T-helper 2 cell treated with Interferon-gamma antibody and Interleukin-4, amounts not matched to agents 5 μg/mL and 100 μg/mL, for 36 hours (primary cell): ENCODE measurements around the gene DOCK9.

Experiments
- DNase-seq: peaks from one replicate; pipeline ENCODE4 v3.0.0; 2021; ENCODE audit warnings: low spot score
- H3K27ac Mint-ChIP-seq: one replicate; pipeline ENCODE4 v1.8.0; 2021; ENCODE audit warnings: mild to moderate bottlenecking, mixed read lengths
- H3K27me3 Mint-ChIP-seq: one replicate; pipeline ENCODE4 v1.8.0; 2021; ENCODE audit warnings: low read depth, mixed read lengths
- H3K36me3 Mint-ChIP-seq: one replicate; pipeline ENCODE4 v1.8.0; 2021; ENCODE audit warnings: low read depth, mixed read lengths
- H3K4me1 Mint-ChIP-seq: one replicate; pipeline ENCODE4 v1.8.0; 2021; ENCODE audit warnings: low read depth, mixed read lengths
- H3K4me3 Mint-ChIP-seq: one replicate; pipeline ENCODE4 v1.8.0; 2022; ENCODE audit warnings: mild to moderate bottlenecking, moderate library complexity, mixed read lengths
- H3K9me3 Mint-ChIP-seq: one replicate; pipeline ENCODE4 v1.8.0; 2021; ENCODE audit warnings: mixed read lengths

The DOCK9 gene

DNA sequence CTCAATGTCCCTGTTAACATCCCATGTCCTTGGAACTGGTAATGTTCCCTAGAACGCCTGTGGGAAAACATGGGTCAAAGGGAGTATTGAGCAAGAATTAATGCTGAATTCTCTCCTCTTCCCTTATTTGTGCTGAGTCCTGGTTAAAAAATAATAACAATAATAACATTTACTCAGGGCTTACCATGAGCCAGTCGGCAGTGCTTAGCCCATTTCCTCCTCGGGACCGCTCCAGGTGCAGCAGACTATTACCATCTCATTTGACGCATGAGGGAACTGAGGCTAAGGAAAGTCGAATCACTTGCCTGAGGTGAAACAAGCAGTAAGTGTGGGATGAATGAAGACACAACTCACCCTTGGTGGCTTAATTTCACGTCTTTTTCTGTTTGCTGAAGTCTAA lies 191.8 kb downstream of the DOCK9 start:
- Mint-ChIP-seq H3K4me1 (no peaks in the 10 kb centered on the region), H3K27ac (no peak overlapping the region), H3K4me3 (no peak overlapping the region), H3K27me3 (peaks cover 25% of the 10 kb centered on the region), H3K36me3 (no peaks in the 10 kb centered on the region), H3K9me3 (no peaks in the 10 kb centered on the region)
- no peak for DNase-seq

DNA sequence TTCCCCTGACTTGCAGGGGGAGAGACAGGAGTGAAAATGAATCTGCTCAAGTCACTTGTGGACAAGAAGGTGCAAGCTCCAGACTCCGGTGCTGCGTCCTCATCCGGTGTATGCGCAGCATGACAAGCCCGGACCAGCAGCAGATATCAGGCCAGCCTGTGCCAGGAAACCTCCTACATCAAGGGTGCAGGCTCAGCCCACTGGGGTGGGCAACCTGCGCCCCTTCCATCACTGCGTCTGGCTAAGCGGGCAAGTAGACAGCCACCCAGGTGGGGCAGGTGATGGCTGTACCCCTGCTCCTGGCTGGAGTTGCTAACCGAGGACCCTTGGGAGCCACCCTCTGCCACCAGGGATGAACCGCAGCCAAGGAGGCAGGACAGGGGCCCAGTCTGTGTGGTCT lies 192.5 kb downstream of the DOCK9 start:
- no peak overlapping the region for H3K4me3 Mint-ChIP-seq
- DNase-seq: no peak
- H3K4me1 Mint-ChIP-seq: no peaks in the 10 kb centered on the region
- peaks cover 25% of the 10 kb centered on the region for H3K27me3 Mint-ChIP-seq
- H3K27ac Mint-ChIP-seq: no peak overlapping the region
- H3K36me3 Mint-ChIP-seq: no peaks in the 10 kb centered on the region
- no peaks in the 10 kb centered on the region for H3K9me3 Mint-ChIP-seq

DNA sequence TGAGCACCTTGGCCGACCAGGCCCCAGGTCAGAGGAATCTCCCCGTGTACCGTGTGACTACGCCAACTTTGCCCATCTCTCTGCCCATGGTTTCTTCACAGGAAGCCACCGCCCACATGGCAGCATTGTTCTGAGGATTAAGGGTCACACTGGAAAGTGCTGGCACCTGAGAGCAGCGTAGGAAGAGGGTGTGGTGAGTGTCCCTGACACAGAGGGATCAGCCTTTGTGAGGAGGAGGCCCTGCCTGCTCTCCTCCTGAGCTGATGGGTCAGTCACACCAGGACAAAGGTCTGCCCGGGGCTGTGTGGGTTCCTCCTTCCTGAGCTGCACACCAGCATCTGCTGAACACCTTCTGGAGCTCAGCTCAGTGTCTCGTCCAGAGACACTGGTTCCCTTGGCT lies 193.2 kb downstream of the DOCK9 start:
- H3K27ac Mint-ChIP-seq: no peak overlapping the region
- H3K27me3 Mint-ChIP-seq: peaks cover 24% of the 10 kb centered on the region
- DNase-seq: no peak
- H3K4me3 Mint-ChIP-seq: no peak overlapping the region
- no peaks in the 10 kb centered on the region for H3K9me3 Mint-ChIP-seq
- H3K36me3 Mint-ChIP-seq: no peaks in the 10 kb centered on the region
- no peaks in the 10 kb centered on the region for H3K4me1 Mint-ChIP-seq

DNA sequence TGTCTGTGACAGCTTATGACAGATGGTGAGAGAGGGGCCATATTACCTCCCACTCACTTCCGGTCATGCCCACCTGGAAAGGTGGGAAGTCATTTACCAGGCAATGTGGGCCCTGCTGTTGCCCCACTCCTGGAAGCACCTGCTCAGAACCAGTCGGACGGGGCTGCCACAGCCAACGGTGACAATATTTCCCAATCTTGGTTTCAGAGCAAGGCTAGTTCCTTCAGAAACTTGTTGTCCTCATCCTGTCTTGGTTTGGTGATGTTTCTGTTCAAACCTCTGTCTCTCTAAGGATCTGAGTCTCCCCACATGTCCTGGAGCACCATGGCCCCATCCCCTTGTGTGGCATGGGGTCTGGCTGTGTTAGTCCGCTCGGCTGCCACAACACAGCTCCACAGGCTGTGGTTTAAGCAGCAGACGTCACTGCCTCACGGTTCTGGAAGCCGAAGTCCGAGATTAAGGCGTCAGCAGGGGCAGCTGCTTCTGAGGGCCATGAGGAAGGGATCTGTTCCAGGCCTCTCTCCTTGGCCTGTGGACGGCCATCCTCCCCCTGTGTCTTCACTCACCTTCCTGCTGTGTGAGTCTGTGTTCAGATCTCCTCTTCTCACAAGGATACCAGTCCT lies 193.9 kb downstream of the DOCK9 start:
- Mint-ChIP-seq H3K27ac (no peak overlapping the region), H3K36me3 (no peaks in the 10 kb centered on the region), H3K9me3 (no peaks in the 10 kb centered on the region), H3K4me1 (no peaks in the 10 kb centered on the region), H3K27me3 (peaks cover 21% of the 10 kb centered on the region), H3K4me3 (no peak overlapping the region)
- DNase-seq: no peak

DNA sequence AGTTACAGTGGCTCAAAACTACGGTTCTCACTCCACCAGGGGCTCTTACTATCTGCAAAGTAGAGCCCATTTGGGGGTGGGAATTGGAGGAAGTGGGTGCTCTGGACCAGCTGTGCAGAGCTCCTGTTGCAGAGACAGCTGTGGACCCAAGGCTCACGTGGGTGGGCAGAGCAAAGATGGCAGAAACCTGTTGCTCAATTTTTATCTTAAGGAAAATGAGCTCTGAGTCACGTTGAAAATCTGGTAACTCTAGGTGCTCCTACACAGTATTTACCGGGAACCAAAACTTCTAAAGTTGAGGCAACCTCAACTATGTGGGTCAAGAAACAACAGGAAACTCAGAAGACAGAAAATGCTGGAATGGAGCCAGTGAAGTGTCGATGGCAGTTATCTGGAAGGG lies 195.2 kb downstream of the DOCK9 start:
- no peak for DNase-seq
- Mint-ChIP-seq H3K4me1 (no peaks in the 10 kb centered on the region), H3K36me3 (no peaks in the 10 kb centered on the region), H3K4me3 (no peak overlapping the region), H3K27me3 (peaks cover 15% of the 10 kb centered on the region), H3K9me3 (no peaks in the 10 kb centered on the region), H3K27ac (no peak overlapping the region)

DNA sequence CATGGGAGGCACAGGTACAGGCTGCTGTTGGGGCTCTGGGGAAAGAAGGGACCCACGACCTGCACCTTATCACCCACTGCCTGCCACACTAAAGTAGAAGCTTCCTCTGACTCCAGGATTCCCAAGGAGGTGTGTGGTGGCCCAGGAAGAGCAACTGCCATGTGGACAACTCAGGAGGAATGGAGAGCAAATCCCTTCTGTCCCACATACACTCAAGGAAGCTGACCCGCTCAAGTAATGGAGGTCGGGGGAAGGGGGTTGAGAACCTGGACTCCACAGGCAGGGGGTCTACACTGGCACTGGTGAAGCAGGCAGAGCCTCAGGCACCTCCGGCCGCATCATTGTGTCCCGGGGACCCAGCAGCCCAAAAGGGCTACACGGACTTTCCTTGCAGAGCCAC lies 196.0 kb downstream of the DOCK9 start:
- H3K36me3 Mint-ChIP-seq: no peaks in the 10 kb centered on the region
- peaks cover 11% of the 10 kb centered on the region for H3K27me3 Mint-ChIP-seq
- no peak overlapping the region for H3K4me3 Mint-ChIP-seq
- no peaks in the 10 kb centered on the region for H3K9me3 Mint-ChIP-seq
- H3K27ac Mint-ChIP-seq: no peak overlapping the region
- no peaks in the 10 kb centered on the region for H3K4me1 Mint-ChIP-seq
- DNase-seq: no peak

DNA sequence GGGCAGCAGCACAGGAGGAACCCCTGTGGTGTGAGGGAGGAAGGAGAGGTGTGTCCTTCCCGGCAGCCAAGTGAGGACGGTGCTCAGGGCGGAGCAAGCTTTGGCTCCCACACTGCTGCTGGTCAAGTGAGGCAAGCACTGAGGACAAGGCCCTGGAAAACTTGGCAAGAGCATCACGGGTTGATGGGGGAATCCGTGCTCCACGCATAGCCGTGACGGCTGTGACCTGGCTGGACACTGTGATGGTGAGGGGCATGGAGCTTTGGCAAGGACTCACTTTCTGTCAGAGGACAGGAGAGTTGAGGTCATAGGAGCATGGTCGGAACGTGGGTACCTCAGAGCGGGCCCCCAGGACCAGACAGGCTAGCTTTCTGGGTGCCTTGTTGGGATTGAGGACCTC lies 196.4 kb downstream of the DOCK9 start:
- Mint-ChIP-seq H3K27ac (no peak overlapping the region), H3K4me3 (no peak overlapping the region), H3K27me3 (peaks cover 7% of the 10 kb centered on the region), H3K4me1 (no peaks in the 10 kb centered on the region), H3K36me3 (no peaks in the 10 kb centered on the region), H3K9me3 (no peaks in the 10 kb centered on the region)
- DNase-seq: no peak

DNA sequence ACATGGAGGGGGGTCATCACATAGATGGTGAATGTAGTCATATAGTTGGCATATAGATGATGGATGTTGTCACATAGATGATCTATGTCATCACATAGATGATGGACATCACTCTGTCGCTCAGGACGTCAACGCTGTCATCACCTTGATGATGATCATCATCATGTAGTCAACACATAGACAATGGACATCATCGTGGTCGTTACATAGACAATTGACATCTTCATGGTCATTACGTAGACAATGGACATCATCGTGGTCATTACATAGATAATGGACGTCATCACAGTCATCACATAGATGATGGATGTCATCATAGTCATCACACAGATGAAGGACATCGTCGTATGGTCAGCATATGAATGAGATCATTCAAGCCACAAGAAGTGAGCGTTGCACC lies 196.8 kb downstream of the DOCK9 start:
- no peaks in the 10 kb centered on the region for H3K4me1 Mint-ChIP-seq
- no peaks in the 10 kb centered on the region for H3K9me3 Mint-ChIP-seq
- H3K27me3 Mint-ChIP-seq: peaks cover 4% of the 10 kb centered on the region
- H3K27ac Mint-ChIP-seq: no peak overlapping the region
- H3K36me3 Mint-ChIP-seq: no peaks in the 10 kb centered on the region
- no peak for DNase-seq
- H3K4me3 Mint-ChIP-seq: no peak overlapping the region

DNA sequence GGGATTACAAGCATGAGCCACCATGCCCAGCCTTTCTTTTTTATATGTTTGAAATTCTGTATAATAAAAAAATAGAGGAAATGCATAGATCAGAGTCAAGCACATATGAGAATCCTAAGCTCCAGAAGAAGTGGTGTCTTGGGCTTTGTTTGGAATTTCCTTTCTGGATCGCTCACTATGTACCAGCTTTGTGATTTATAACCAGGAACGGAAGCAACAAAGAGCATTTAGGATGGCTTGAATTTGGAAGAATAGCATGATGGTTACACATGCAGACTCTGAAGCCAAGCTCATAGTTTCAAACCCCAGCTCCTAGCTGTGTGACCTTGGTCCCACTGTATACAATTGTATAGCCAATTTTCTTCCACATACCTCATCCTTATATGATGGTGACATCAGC lies 197.4 kb downstream of the DOCK9 start:
- Mint-ChIP-seq H3K36me3 (no peaks in the 10 kb centered on the region), H3K4me3 (no peak overlapping the region), H3K9me3 (no peaks in the 10 kb centered on the region), H3K27ac (no peak overlapping the region), H3K27me3 (peaks cover 4% of the 10 kb centered on the region), H3K4me1 (no peaks in the 10 kb centered on the region)
- DNase-seq: no peak

DNA sequence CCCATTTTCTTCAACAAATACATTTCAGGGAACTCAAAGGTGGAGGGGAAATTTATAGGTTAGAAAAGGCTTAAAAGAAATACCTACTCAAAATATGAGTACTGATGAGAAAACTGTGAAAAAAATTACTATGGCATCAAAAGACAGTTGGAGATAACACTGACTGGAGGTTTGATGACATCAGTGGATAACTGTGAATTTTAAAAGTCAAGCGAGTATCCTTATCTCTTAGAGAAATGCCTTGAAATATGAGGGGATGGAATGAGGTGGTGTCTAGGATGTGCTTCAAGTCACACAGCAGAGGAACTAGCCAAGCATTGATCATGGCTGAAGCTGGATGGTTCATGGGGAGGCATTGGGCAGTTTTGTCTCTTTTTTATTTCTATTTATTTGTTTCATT lies 198.2 kb downstream of the DOCK9 start:
- DNase-seq: no peak
- Mint-ChIP-seq H3K27ac (no peak overlapping the region), H3K4me1 (no peaks in the 10 kb centered on the region), H3K36me3 (no peaks in the 10 kb centered on the region), H3K27me3 (peaks cover 4% of the 10 kb centered on the region), H3K4me3 (no peak overlapping the region), H3K9me3 (no peaks in the 10 kb centered on the region)

DNA sequence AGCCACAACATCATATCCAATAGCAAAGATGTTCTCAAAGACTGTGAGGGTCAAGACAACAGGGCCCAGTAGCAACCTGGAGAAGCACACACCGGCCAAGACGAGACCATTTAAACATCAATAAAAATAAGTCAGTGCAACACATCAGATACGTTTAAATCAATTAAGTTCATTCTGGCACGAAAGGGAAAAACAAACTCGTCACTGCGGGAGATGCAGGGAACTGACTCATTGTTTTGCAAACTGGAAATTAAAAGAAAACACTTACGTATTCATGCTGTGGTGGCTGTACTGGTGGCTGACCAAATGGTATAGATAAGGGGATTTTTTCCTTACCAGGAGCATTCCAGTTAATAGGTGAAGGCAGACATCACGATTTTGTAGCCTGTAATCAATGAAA lies 199.1 kb downstream of the DOCK9 start:
- Mint-ChIP-seq H3K9me3 (no peaks in the 10 kb centered on the region), H3K27me3 (peaks cover 4% of the 10 kb centered on the region), H3K27ac (no peak overlapping the region), H3K4me1 (no peaks in the 10 kb centered on the region), H3K36me3 (no peaks in the 10 kb centered on the region), H3K4me3 (no peak overlapping the region)
- DNase-seq: no peak

DNA sequence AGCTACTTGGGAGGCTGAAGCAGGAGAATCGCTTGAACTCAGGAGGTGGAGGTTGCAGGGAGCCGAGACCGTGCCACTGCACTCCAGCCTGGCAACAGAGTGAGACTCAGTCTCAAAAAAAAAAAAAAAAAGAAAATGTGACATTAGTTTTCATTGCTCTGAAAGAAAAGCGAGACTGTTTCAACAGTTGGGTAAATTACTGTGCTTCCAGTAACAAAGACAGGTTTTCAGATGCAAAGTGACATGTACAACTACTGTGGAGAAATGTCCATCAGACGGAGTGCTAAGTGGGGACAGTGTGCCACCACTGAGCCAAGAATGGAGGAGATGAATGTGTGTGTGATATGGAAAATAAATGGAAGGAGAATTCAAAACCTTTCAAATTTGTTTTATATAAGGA lies 201.2 kb downstream of the DOCK9 start:
- H3K4me1 Mint-ChIP-seq: no peaks in the 10 kb centered on the region
- H3K27ac Mint-ChIP-seq: no peak overlapping the region
- no peak for DNase-seq
- no peaks in the 10 kb centered on the region for H3K36me3 Mint-ChIP-seq
- peaks cover 4% of the 10 kb centered on the region for H3K27me3 Mint-ChIP-seq
- H3K4me3 Mint-ChIP-seq: no peak overlapping the region
- H3K9me3 Mint-ChIP-seq: no peaks in the 10 kb centered on the region

DNA sequence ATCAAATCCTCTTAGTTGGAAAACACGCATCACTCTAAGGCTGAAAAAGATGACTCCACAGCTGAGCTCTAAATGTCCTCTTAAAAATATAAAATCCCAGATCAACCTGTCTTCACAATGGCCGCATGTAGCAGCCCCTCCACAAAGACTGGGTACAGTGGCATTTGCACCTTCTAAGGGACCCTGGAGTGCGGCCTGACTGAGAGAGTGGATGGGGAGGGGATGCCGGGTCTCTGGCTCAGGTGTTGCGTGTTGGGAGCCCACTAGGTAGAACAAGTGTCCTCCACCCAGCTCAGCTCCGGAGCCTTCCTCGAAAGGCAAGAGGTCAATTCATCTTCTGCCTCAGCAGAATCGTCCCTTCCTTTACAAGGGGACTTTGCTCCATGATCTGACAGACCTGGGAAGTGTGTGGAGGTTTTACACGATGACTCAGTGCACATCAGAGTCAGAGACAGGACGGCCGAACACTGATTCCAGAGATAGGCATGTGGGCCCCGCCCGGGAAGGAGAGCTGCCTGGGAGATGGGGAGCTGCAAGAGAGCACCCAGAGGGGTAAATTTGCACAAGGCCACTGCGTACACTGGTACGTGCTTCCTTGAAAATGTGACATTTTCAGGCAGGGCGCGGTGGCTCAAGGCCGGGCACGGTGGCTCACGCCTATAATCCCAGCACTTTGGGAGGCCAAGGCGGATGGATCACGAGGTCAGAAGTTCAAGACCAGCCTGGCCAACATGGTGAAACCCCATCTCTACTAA lies 201.8 kb downstream of the DOCK9 start:
- Mint-ChIP-seq H3K4me3 (no peak overlapping the region), H3K27me3 (peaks cover 4% of the 10 kb centered on the region), H3K4me1 (no peaks in the 10 kb centered on the region), H3K36me3 (no peaks in the 10 kb centered on the region), H3K27ac (no peak overlapping the region), H3K9me3 (peaks cover 6% of the 10 kb centered on the region)
- no peak for DNase-seq

DNA sequence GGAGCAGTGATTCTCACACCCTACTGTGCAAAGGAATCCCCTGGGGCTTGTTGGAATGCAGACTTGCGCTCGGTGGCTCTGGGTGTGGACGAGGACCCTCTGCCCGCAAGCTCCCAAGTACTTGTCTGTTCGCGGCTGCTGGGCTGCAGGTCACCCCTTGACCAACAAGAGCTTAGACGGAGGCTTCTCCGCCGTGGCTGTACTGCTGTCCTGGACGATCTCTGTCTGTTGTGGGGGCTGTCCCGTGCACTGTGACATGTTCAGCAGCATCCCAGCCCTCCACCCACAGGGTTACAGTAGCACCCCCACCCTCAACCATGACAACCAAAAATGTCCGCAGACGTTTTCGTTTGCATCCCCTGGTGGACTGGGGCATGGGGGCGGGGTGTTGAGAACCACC lies 202.5 kb downstream of the DOCK9 start:
- Mint-ChIP-seq H3K27ac (no peak overlapping the region), H3K4me1 (no peaks in the 10 kb centered on the region)

DNA sequence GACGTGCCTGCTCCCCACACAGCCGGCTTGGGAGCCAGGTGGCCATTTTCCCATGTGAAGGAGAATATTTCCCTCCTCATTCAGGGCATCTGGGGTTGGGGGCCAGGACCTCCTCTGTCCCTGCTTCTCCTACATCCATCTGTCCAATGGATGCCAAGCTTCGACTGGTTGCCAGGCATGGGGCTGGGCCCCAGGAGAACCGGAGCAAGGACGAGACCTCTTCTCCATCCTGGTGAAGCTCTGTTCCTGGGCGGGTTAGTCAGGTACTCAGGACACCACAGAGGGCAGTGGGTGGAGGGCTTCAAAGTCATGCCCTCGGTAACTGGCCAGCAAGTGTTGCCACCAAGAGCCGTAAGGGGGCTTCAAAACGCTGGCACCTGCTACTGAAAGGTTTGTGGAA lies 203.1 kb downstream of the DOCK9 start:
- H3K4me3 Mint-ChIP-seq: no peak overlapping the region
- no peaks in the 10 kb centered on the region for H3K36me3 Mint-ChIP-seq
- DNase-seq: no peak
- no peak overlapping the region for H3K27ac Mint-ChIP-seq
- peaks cover 15% of the 10 kb centered on the region for H3K9me3 Mint-ChIP-seq
- H3K27me3 Mint-ChIP-seq: peaks cover 4% of the 10 kb centered on the region
- no peaks in the 10 kb centered on the region for H3K4me1 Mint-ChIP-seq

More for the DNA sequence above, 202.5 kb downstream of the DOCK9 start:
- Mint-ChIP-seq H3K4me3 (no peak overlapping the region), H3K9me3 (peaks cover 9% of the 10 kb centered on the region), H3K36me3 (no peaks in the 10 kb centered on the region), H3K27me3 (peaks cover 4% of the 10 kb centered on the region)
- DNase-seq: no peak
